ENCODE results near the gene HNRNPUL1.

- TF ChIP-seq EZH2 (IDR thresholded peaks at IDR 0.05; ENCODE audit: insufficient read depth, poor library complexity, severe bottlenecking): no peak
- no peak for TF ChIP-seq EZH2phosphoT487 (IDR thresholded peaks at IDR 0.05; ENCODE audit: insufficient read depth, low read depth)
Measured at GRCh38 chr19:41341669-41342490, 77.7 kb downstream of the HNRNPUL1 start.
